HCT116 (cell line): ENCODE data around the gene PIGQ. TPM values are rescaled to one million over a fixed set of nuclear protein-coding genes. Genes with fewer than 3 reads are reported as not detected.

ENCODE experiments used
- ATAC-seq: fragments of 200-7000 bp; cut with Tn5 transposase; 2 replicates; pipeline ENCODE4 v1.9.1; 2020; ENCODE audit warnings: mild to moderate bottlenecking, moderate library complexity
- BruUV-seq: library from RNA; stranded (reverse); fragments of 400-500 nt; replicated peaks from 2 replicates; lab custom pipeline; 2021; lab: Mats Ljungman, UMichigan
- CTCF ChIA-PET: fragments of 300-600 bp; sonication (Branson Sonifier 250); formaldehyde crosslinking; loops from one replicate; lab custom pipeline; 2021; ENCODE audit warnings: antibody characterized with exemption; lab: Charles Lee
- POLR2A ChIA-PET: fragments of 300-600, 350-600 bp; sonication (Branson Sonifier 250); formaldehyde crosslinking; loops from one replicate; lab custom pipeline; 2021; ENCODE audit warnings: antibody characterized with exemption; lab: Charles Lee
- RAD21 ChIA-PET, 2 experiments: fragments of 300-600 bp; sonication (Branson Sonifier 250); formaldehyde crosslinking; loops; one replicate each; lab custom pipeline; 2023; ENCODE audit warnings: low total read pairs in 2 of 2; ENCODE audit not compliant: uncharacterized antibody in 2 of 2, unreplicated experiment in 2 of 2, low non-redundant PET in 1 of 2; lab: Charles Lee
- DNase-seq: peaks from one replicate; pipeline ENCODE4 v3.0.0-alpha.2; 2010; ENCODE audit warnings: low read depth, low spot score
- H2AFZ ChIP-seq: fragments of 200-600 bp; shearing (Covaris generic), sonication (generic); 2 replicates; pipeline ENCODE4 v1.6.1; 2017; ENCODE audit warnings: low read depth, mixed run types, mixed read lengths, antibody characterized with exemption, low read length; ENCODE audit not compliant: poor library complexity, severe bottlenecking
- H3K27ac ChIP-seq: 2 replicates; pipeline ENCODE4 v1.5.1; 2012; ENCODE audit warnings: low read depth, low read length
- H3K27me3 ChIP-seq: fragments of 200-600 bp; sonication (generic); 2 replicates; pipeline ENCODE4 v1.6.1; 2016; ENCODE audit warnings: mixed run types, low read length, mixed read lengths; ENCODE audit not compliant: insufficient read depth
- H3K36me3 ChIP-seq, 2 experiments: fragments of 200-500 bp in 1 of 2; fragments of 200-600 bp in 1 of 2; sonication (Bioruptor generic) in 1 of 2; sonication (generic) in 1 of 2; 2 replicates each; pipeline versions ENCODE4 v1.5.1 to v1.6.1; 2014 to 2016; ENCODE audit warnings: low read length in 2 of 2, inconsistent platforms in 1 of 2, mixed read lengths in 1 of 2, mixed run types in 1 of 2; ENCODE audit not compliant: insufficient read depth in 2 of 2, control insufficient read depth in 1 of 2
- H3K4me1 ChIP-seq, 2 experiments: fragments of 200-600 bp in 1 of 2; sonication (generic) in 1 of 2; 2 replicates each; pipeline versions ENCODE4 v1.5.1 to v1.6.1; 2012 to 2017; ENCODE audit warnings: low read length in 2 of 2, inconsistent platforms in 1 of 2, mild to moderate bottlenecking in 1 of 2, mixed read lengths in 1 of 2, mixed run types in 1 of 2, moderate library complexity in 1 of 2; ENCODE audit not compliant: insufficient read depth in 2 of 2, control insufficient read depth in 1 of 2
- H3K4me2 ChIP-seq: fragments of 200-600 bp; sonication (generic); 2 replicates; pipeline ENCODE4 v1.6.1; 2017; ENCODE audit warnings: mixed run types, low read length, mixed read lengths
- H3K4me3 ChIP-seq, 2 experiments: fragments of 200-600 bp in 1 of 2; sonication (generic) in 1 of 2; replicated peaks in 1 of 2; 2 replicates each; pipeline ENCODE4 v1.5.1; 2011 to 2016; ENCODE audit warnings: low read length in 2 of 2, control low read depth in 1 of 2, low read depth in 1 of 2, mild to moderate bottlenecking in 1 of 2, mixed read lengths in 1 of 2, mixed run types in 1 of 2
- H3K79me2 ChIP-seq: fragments of 200-600 bp; sonication (generic); 2 replicates; pipeline ENCODE4 v1.6.1; 2017; ENCODE audit warnings: mild to moderate bottlenecking, mixed run types, low read length, moderate library complexity, mixed read lengths; ENCODE audit not compliant: insufficient read depth
- H3K9ac ChIP-seq: fragments of 200-600 bp; sonication (generic); 2 replicates; pipeline ENCODE4 v1.6.1; 2016; ENCODE audit warnings: low read length, mixed read lengths
- H3K9me2 ChIP-seq: fragments of 200-600 bp; sonication (generic), shearing (Covaris generic); 2 replicates; pipeline ENCODE4 v1.6.1; 2017; ENCODE audit warnings: mixed run types, mild to moderate bottlenecking, moderate library complexity; ENCODE audit not compliant: insufficient read depth
- H3K9me3 ChIP-seq, 2 experiments: fragments of 200-500 bp in 1 of 2; fragments of 200-600 bp in 1 of 2; sonication (Bioruptor generic) in 1 of 2; sonication (generic) in 1 of 2; 2 replicates each; pipeline ENCODE4 v1.6.1; 2014 to 2017; ENCODE audit warnings: low read length in 2 of 2, mixed read lengths in 2 of 2, inconsistent platforms in 1 of 2, low read depth in 1 of 2, mild to moderate bottlenecking in 1 of 2, mixed run types in 1 of 2, moderate library complexity in 1 of 2; ENCODE audit not compliant: control insufficient read depth in 1 of 2, insufficient read depth in 1 of 2
- H4K20me1 ChIP-seq: fragments of 200-600 bp; sonication (generic), shearing (Covaris generic); 2 replicates; pipeline ENCODE4 v1.6.1; 2017; ENCODE audit warnings: mixed run types, mild to moderate bottlenecking, moderate library complexity; ENCODE audit not compliant: insufficient read depth
- CBX3 ChIP-seq: IDR thresholded peaks from 2 replicates; pipeline ENCODE4 v1.6.1; 2012; ENCODE audit warnings: low read depth
- EZH2phosphoT487 ChIP-seq: fragments of 200-600 bp; IDR thresholded peaks from 2 replicates; pipeline ENCODE4 v1.6.1; 2018; ENCODE audit warnings: antibody characterized with exemption, borderline replicate concordance
- POLR2AphosphoS5 ChIP-seq: IDR thresholded peaks from 2 replicates; pipeline ENCODE4 v1.6.1; 2011; ENCODE audit warnings: mild to moderate bottlenecking, low read depth, low read length, moderate library complexity
- REST ChIP-seq: IDR thresholded peaks from 2 replicates; pipeline ENCODE4 v1.6.1; 2012; ENCODE audit warnings: low read depth
- SP1 ChIP-seq: IDR thresholded peaks from 2 replicates; pipeline ENCODE4 v1.6.1; 2012; ENCODE audit warnings: low read depth
- TCF7L2 ChIP-seq: IDR thresholded peaks from 2 replicates; pipeline ENCODE4 v1.7.0; 2011; ENCODE audit warnings: borderline replicate concordance, inconsistent platforms; ENCODE audit not compliant: insufficient read depth, insufficient read length; ENCODE audit errors: extremely low read depth
- YY1 ChIP-seq: IDR thresholded peaks from 2 replicates; pipeline ENCODE4 v1.6.1; 2011; ENCODE audit warnings: low read length, low read depth, moderate library complexity, mild to moderate bottlenecking; ENCODE audit not compliant: insufficient replicate concordance; ENCODE audit errors: extremely low read depth
- ZBTB33 ChIP-seq: IDR thresholded peaks from 2 replicates; pipeline ENCODE4 v1.6.1; 2011; ENCODE audit warnings: mild to moderate bottlenecking, low read length, moderate library complexity; ENCODE audit not compliant: insufficient replicate concordance; ENCODE audit errors: extremely low read depth
- intact Hi-C: fragments of 100-400 bp; cut with micrococcal nuclease; formaldehyde crosslinking; loops from 2 replicates; pipeline ENCODE4 v1.10.0; 2022
- total RNA-seq: library from RNA; stranded (reverse); gene quantifications from one replicate; pipeline ENCODE4 v1.2.1, GENCODE V29; 2021; ENCODE audit not compliant: unreplicated experiment
- TF ChIP-seq, protein P1 (sequence below), 3 experiments: fragments of 200-600 bp in 1 of 3; sonication (generic) in 1 of 3; IDR thresholded peaks in 2 of 3; conservative IDR thresholded peaks in 1 of 3; 2 replicates each; pipeline ENCODE4 v1.5.1; 2012 to 2017; ENCODE audit warnings: low read depth in 2 of 3, low read length in 2 of 3, antibody characterized with exemption in 1 of 3, borderline replicate concordance in 1 of 3, control low read depth in 1 of 3, mild to moderate bottlenecking in 1 of 3, mixed read lengths in 1 of 3, mixed run types in 1 of 3, moderate library complexity in 1 of 3; ENCODE audit not compliant: insufficient read depth in 1 of 3
- TF ChIP-seq, protein P2 (sequence below): IDR thresholded peaks from 2 replicates; pipeline ENCODE4 v1.6.1; 2012

PIGQ gene
- total RNA-seq, 1 experiment from 2014 or later, result 21.0 TPM

GRCh38 chr16:536746-537145 is 33.0 kb upstream of the PIGQ start:
- Histone ChIP-seq H3K9ac (no peak overlapping the region), H3K27me3 (no peaks in the 10 kb centered on the region), H4K20me1 (no peaks in the 10 kb centered on the region), H3K4me2 (no peak overlapping the region), H3K79me2 (peaks cover 76% of the 10 kb centered on the region), H3K27ac (no peak overlapping the region), H3K9me3 (no peaks in the 10 kb centered on the region), H3K9me2 (no peaks in the 10 kb centered on the region), H3K36me3 (no peaks in the 10 kb centered on the region), H3K4me1 (peaks cover 16 to 34% of the 10 kb centered on the region in 2 experiments), H2AFZ (no peak overlapping the region), H3K4me3 (no peak overlapping the region)
- ATAC-seq, result no peak
- POLR2A ChIA-PET, result no interaction called here
- intact Hi-C loops, result no loop called here
- no peak for TF ChIP-seq TCF7L2
- no peak for TF ChIP-seq SP1
- no peak for TF ChIP-seq ZBTB33
- TF ChIP-seq REST, result no peak
- TF ChIP-seq EZH2phosphoT487, result no peak
- no peak for TF ChIP-seq YY1
- TF ChIP-seq POLR2AphosphoS5, result no peak
- TF ChIP-seq, protein P1, sequence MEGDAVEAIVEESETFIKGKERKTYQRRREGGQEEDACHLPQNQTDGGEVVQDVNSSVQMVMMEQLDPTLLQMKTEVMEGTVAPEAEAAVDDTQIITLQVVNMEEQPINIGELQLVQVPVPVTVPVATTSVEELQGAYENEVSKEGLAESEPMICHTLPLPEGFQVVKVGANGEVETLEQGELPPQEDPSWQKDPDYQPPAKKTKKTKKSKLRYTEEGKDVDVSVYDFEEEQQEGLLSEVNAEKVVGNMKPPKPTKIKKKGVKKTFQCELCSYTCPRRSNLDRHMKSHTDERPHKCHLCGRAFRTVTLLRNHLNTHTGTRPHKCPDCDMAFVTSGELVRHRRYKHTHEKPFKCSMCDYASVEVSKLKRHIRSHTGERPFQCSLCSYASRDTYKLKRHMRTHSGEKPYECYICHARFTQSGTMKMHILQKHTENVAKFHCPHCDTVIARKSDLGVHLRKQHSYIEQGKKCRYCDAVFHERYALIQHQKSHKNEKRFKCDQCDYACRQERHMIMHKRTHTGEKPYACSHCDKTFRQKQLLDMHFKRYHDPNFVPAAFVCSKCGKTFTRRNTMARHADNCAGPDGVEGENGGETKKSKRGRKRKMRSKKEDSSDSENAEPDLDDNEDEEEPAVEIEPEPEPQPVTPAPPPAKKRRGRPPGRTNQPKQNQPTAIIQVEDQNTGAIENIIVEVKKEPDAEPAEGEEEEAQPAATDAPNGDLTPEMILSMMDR (IDR thresholded peaks at IDR 0.05 in 2 of 3, conservative IDR thresholded peaks at IDR 0.05 in 1 of 3; ENCODE audit: borderline replicate concordance in 1 of 3, insufficient read depth in 1 of 3, low read depth in 2 of 3, low read length in 2 of 3), result no peak
- TF ChIP-seq, protein P2, sequence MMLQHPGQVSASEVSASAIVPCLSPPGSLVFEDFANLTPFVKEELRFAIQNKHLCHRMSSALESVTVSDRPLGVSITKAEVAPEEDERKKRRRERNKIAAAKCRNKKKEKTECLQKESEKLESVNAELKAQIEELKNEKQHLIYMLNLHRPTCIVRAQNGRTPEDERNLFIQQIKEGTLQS, result no peak
- no peak for TF ChIP-seq CBX3
- CTCF ChIA-PET, result no interaction called here
- DNase-seq, result no peak
- RAD21 ChIA-PET, result no interaction called here
- BruUV-seq, result no TSS peak
